HG03139 (cell line): ENCODE data around the gene ATOH8.

Experiments
- ATAC-seq: cut with Tn5 transposase; IDR thresholded peaks from one replicate; pipeline ENCODE4 v1.9.1; 2021; ENCODE audit not compliant: unreplicated experiment

Gene ATOH8

DNA sequence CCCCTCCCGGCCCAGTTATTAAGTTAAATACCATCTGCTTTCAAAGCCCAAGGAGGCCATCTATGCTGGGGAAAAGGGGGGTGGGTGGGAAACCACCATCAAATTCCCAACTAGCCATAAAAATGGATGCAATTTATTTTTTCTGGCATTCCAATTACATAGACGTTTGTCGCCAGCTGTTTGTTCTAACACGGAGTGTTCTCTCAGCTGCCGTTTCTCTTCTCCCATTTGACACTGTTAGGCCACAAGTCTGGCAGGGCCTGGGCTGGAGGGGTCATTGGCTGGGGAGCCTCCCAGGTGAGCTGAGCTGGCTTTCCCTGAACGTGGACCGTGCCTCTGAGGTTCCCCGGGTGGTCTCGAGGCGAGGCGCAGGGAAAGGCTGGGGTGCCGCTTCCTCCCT is 16.6 kb downstream of the ATOH8 start:
- no peak for ATAC-seq

DNA sequence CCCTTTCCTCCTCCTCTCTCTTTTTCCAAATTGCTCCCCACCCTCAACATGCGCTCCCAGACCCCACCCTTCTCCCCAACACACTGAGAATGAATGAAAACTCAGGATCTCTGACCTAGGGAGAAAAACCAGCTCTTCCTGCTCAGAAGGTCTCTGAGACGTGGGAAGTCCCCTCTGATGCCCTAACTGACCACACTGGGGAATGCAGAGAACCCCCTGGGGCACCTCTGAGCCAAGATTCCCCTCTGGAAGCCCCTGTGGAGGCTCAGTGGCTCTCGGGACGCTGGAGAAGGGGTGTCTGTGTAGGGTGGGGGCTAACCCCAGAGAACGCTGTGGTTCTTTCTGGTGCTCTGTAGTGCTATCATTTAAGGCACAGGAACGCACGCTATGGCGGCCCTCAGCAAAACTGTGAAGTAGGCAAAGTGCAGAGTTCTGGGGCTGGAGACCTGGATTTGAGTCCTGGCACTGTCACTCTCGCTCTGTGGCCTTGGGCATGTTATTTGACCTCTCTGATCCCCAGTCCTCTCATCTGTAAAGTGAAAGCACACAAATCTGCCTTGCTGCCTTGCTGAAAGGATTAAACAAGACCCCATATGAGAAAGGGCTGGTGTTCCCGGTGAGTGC is 17.1 kb downstream of the ATOH8 start:
- no peak for ATAC-seq

DNA sequence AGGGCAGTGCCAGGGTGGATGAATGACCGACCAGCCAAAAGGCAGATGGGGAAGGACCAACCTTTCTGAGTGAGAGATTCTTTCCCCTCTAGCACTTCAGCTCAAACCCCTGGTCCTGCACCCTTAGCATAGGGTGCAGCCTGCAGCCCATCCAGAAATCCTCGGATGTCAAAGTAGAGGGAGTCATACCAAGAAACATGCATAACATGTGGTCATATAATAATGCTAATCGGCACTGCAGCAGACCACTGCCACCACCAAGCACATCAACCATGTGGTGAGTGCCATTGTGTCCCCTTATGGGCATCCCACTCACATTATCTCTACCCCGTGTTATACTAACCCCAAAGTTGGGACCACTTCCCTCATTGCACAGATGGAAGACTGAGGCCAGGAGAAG is 17.7 kb downstream of the ATOH8 start:
- ATAC-seq, result no peak

DNA sequence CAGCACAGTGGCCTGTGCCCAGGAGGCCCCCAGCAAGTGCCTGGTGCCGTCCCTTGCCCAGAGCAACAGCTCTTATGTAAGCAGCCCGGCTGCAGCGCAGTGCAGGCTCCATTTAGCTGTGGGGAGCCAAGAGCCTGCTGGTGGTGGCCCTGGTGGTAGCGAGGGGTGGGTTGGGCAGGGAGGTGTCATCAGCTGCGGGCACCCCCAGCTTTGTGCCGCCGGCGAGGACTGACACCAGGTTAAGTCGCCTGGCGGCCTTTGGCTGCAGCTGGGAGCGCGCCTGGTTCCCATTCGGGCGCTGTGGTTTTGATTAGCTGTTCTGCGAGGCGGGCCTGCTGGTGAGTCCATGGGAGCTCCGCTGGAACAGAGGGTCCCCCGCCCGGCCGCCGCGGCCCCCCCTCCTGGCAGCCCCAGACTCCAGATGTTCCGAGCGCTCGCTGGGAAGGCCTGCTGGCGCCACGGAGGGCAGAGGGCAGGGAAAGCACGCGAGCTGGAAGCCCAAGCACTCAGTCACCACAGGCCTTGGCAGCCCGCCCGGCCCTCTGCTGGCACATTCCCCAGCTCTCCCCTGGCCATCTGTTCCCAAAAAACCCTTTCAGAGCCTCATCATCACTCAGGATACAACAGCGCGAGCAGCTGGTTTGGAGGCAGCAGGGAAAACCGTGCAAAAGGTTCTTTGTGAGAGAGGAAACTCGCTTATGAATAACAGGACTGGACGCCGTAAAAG is 18.4 kb downstream of the ATOH8 start:
- ATAC-seq, result no peak

DNA sequence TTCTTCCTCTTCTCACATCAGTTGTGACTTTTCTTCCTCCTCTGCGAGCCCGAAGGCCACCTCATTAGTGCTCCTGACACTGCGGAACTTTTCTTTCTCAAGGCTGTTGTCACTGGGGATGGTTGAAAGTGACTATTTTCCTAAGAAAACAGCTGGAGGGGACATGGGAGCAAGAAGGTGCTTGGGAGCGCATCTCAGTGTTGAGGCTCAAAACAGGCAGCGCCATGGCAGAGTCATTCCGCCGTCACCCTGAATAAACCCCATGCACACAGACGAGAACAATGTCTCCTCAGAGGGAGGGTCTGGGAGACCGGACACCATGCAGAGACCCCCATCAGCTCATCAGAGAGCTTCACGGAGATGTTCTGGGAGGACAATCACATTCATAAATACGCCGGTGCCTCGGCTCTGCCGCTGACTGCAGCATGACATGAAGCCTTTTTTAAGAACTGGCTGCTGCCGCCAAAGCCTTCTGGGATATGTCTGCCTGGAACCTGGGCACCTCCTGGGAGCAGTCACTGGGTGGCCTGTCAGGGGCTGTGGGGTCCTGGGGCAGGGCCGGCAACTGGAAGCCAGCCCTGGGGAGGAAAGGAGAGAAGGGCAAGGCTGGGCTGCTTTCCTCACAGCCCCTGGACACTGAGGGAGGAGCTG is 19.2 kb downstream of the ATOH8 start:
- no peak for ATAC-seq

DNA sequence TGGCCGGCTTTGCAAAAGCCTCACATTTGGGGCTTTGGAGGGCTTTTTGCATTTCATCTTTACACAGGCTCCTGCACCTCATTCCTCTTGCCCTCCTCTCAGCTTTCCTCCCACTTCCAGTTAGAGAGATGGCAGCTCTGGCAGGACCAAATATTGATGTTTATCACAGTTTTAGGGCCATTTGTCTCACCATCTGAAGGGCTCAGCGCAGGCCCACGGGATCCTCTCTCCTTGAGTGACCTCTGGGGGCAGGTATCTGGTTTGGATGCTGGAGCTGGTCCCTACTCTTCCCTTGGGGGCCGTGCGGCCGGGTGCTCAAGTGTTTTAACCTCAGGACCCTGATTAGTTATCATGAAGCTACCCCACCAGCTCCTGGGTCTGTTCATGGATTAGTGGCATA is 19.9 kb downstream of the ATOH8 start:
- no peak for ATAC-seq

DNA sequence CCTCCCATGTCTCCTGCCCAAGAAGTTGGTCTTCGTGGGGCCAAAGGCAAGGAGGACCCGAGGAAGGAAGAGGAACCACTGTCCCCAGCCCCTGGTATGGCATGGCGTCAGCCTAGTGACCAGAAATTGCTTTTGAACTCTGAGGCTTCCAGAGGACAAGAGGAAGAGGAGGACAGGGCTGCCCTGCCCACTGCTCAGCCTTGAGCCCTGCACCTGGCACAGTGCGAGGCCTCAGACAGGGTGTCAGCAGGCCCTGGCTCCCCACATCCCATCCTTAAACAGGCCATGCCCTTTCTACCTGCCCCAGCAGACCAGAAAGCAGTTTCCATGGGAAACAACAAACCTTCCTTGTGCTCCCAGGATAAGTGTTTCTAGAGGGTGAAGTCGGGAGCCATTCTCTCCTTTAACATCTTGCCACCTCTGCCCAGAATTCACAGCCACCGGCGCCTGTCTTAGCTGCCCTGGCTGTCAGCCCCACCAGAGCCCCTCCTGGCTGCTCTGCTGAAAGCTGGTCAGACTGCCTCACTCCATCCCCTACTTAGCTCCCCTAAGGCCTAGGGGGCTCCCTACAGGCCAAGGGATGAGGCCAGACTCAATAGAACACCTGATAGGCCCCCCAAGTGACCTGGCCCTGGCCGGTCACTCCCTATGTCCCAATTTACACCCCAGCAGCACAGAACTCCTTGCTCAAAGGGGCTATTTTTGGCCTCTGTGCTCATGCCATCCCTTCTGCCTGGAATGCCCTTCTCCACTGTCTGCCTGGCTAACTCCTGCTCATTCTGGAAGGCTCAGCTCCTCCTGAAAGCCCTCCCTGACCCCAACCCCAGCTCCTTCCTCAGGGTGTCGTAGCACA is 20.6 kb downstream of the ATOH8 start:
- ATAC-seq, result no peak

DNA sequence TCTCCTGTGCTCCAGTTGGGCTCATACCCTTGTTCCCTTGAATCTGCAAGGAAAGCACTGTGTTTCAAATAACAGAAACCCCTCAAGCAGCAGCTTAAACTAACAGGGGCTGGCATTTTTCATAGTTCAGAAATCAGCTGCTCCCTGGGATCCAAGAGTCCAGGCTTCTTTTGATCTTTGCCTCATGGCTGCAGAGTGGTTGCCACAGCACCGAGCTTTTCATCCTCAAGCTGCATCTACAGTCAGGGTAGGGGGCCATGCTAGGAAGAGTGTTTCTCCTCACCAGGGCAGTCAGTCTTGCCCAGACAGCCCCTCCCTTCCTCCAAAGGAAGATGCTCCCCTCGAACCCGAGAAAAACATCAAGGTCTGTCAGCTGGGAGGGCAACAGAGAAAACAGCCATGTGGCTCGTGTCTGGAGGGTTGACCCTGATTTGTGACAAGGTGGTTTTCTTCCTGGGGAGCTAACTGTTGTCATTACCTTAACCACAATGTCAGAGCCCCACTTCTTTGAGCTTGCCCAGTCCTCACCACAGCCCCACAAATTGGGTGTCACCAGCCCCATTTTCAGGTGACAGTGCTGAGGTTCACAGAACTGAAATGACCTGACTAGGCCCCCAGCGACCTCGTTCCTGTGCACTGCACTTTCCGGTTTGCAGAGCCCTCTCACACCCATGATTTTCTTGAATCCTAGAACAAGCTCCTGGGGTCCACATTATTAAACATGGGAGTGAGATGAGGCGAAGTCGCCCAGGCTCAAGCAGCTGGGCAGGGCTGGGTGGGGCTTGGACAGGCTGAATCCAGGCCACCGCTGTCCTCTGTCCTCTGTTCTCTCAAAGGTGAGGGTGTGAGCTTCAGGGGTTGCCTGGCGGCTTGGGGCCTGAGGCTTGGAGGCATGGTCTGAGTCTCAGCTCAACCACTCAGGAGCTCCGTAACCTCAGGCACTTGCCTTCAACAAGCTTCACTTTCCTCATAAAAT is 21.9 kb downstream of the ATOH8 start:
- ATAC-seq, result no peak

DNA sequence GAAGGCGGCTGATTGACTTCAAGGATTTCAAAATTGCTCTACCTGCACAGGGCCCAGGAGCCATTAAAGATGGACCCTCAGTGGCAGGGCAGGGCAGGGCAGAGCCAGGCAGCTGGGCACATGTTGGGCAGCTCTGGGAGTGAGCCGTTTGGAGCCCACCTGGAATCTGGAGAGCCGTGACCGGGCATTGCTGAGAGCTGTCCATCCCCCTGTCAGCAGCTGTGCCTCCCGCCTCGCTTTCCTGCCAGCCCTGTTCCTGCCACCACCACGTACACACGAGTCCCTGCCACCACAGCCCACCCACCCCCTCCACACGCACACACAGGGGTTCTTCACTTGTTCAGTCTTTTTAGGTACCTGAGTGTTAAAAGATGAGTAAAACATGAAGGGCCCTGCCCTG is 22.9 kb downstream of the ATOH8 start:
- ATAC-seq, result no peak

DNA sequence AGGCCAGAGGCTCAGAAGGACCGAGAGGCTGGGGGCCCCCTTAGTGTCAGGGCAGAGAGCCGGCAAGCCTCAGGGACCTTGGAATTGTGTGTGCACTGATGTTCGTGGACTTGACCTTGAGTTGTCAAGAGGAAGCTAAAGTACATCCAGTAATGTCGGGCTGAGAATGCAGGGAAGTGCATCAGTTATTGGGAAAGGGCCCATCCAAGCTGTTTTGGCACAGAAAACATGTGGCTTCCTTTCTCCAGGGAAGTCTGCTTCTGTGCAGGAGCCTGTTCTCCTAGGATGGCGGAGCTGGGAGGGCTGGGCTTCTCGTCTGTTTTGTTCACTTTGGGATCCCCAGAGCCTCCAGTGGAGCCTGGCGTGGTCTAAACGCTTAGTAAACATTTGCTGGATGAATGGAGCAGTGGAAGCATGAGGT is 23.7 kb downstream of the ATOH8 start:
- ATAC-seq, result no peak

DNA sequence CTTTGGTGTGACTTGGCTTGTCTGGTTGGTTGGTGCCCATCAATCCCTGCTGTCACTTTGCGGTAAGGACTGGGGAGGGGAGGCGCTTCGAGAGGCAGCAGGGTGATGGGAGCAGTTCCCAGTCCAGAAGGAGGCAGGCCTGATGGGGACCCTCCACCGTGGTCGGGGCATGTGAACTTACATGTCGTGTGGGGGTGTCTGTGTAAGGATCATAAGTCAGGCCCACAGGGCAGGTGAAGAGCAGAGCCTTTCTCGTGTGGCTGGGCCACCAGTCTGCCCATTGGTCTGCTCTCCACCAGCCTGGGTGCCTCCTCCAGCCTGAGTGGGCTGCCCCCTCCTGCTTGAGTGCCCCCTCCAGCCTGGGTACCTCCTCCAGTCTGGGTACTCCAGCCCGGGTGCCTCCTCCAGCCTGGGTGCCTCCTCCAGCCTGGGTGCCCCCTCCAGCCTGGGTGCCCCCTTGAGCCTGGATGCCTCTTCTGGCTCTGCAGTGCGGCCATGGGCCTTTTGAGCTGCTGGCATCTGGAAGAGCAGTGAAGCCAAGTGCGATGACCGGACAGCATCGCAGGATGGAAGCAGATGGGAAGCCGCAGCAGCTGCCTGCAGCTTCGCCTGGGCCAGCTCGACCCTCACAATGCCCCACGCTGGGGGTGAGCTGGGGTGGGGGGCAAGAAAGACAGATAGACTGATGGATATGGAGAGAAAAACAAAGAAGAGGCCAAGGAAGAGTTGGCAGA is 25.0 kb downstream of the ATOH8 start:
- ATAC-seq, result no peak

DNA sequence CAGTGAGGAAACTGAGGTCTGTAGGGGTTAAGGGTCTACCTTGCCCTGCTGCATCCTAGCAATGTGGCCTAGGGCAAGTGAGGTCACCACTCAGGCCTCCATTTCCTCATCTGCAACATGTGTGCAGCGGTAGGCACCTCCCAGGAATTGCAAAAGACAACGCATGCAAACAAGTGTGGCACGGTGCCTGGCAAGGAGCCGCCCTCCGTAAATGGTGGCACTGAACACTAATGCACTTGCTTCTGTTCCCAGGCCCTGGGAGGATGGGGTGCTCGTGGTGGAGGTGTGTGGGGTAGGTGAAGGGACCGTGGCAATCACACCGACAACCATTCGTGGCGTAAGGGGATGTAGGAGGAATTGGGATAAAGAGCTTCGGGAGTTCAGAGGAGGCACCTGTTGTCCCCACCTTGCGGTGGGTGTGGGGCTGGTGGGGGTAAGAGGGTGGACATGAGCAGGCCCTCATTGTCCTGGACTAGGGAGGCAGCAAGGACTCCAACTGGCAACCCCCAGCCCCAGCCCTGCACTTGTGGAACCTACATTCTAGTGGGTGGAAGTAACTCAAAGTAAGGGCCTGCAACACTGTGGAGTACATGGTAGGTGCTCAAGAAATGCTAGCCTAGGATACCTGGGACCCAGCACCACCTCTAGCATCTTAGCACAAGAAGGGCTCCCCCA is 26.0 kb downstream of the ATOH8 start:
- no peak for ATAC-seq

DNA sequence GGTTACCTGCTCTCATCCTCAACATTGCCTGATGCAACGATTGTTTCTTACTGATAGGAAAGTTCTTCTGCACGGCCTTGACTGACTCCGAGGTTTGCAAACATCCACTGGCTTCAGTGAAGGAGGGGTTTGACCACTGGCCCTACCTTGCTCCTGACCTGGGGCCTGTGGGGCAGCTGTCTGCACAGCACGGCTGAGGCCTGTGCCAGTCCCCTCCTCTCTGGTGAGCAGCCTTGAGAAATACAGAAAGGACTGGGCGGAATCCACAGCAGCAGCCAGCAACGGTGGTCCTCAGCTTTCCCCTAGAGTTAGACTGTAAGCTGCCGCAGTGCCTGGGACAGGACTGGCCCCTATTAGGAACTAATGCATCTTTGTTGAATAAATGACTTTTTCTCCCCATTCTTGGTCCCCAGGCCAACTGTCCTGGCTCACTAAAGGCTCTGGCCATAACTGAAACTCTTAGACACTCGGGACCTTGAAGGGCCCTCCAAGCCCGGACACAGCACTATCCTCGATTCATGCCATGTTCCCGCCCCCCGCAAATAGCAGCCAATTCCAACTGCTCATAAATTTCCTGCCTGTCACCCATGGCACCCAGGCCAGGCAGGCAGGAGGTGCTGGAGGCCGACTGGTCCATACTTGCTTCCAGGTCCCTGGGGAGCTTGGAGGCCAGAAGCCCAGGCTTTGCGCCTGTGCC is 26.7 kb downstream of the ATOH8 start:
- no peak for ATAC-seq

DNA sequence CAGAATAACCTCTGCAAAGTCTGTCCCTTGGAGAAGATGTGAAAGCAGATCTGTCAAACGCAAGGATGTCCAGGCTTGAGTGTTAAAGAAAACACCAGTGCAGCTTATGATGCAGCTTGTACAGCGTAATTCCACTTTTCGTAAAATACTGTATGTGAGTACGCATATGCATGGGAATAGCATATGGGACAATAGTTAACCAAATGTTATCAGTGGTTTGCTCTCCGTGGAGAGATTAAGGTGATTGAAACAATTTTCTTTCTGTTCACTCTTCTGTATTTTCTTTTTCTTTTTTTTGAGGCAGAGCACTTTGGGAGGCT is 27.2 kb downstream of the ATOH8 start:
- ATAC-seq, result no peak

DNA sequence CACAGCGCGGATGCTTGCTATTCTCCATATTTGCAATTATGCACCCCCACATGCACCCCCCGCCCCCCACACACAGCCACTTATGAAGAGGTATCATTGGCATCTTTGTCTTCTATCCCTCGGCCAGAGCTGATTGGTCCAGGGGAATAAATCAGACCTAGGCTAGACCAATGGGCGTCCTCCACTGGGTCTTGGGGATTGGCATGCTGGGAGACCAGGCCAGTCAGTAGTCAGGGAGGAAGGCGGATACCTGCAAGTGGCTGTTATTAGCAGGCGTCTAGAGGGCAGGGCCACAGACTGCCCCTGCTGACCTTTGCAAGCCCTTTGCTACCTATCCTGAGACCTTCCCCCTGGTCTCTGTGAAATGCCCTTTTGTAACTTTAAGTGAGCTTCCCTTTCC is 30.0 kb downstream of the ATOH8 start:
- no peak for ATAC-seq

DNA sequence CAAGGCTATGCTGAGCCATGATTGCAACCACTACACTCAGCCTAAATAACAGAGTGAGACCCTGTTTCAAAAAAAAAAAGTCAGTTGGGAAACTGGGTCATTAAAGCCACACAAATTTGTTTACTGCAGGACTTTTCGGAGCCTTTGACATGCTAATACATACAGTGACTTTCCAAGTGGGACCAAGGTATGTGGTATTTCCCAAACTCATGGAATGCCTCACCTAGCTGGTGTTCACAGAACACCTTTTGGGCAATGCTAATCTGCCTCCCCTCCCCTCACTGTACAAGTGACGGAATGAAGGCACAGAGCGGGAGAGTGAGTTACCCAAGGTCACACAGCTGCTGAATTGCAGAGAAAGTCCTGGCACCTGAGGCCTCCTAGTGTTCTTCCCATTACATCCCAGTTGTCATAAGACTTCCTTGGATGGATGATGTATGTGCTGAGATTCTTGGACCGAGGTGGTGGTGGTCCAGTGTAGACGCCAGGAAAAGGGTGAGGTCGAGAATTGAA is 30.7 kb downstream of the ATOH8 start:
- ATAC-seq, result no peak

DNA sequence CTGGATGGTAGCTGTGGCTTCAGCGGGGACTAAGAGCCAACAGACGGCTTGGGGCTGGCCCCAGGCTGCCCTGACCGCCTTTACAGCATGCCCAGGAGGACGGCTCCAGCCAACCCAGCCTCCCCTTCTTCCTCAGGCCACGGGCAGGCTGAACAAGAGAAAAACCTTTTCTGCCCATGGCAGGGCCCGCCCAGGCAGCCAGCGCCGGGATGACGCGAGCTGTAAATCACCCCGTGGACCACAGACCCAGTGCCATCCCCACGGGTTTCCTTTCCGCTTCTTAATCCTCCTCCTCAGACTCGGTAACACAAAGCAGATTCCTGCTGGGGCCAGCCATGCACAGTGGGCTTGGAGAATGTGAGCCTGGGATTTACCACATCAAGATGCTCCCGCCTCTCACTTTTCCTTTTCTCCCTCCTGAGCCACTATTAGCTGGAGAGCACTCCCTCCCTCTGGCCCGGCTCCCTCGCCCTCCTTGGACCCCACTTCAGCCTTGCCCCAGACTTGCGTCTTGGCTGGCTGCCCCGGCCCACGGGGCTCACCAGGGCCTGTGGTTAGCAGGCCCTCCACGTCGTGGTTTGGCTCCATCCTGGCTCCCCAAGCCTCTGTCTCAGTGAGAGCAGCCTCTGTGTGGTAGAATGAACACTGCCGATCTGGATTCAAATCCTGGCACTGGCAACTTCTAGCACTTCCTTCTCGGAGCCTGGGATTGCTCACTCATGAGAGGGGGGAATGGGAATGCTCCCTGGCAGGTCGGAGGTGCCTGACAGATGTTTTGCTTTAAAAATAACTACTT is 31.4 kb downstream of the ATOH8 start:
- no peak for ATAC-seq

DNA sequence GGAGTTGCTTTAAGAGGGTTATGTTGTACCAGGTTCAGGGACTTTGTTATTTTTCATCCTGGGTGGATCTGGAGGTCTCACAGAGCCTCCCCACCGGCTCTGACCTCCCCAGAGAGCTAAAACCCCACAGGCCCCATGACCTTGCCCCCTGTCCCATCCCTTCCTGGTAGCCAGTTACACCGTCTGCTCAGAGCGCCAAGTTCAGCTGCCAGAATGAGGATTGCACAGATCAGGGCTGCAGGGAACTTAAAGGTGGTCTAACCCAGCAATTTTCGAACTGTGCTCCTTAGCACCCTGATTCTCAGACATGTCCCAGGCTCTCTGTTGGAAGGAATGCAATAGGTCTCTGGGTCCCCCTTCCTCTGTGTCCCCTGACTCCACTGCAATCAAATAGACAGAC is 32.1 kb downstream of the ATOH8 start:
- no peak for ATAC-seq
